Activated CD4-positive, alpha-beta T cell treated with anti-CD3 and anti-CD28 coated beads, Interleukin-2, amount 50 U/mL, for 48 hours (primary cell): ENCODE data around the gene MYO5B.
"Not testable (repeated sequence)": the region's sequence is repeated elsewhere in the genome, so short reads cannot be mapped to it uniquely, and the experiment has no call there.

Source experiments
- DNase-seq, 2 experiments: peaks; one replicate each; pipeline ENCODE4 v3.0.0-alpha.2; 2020

Gene MYO5B

DNA sequence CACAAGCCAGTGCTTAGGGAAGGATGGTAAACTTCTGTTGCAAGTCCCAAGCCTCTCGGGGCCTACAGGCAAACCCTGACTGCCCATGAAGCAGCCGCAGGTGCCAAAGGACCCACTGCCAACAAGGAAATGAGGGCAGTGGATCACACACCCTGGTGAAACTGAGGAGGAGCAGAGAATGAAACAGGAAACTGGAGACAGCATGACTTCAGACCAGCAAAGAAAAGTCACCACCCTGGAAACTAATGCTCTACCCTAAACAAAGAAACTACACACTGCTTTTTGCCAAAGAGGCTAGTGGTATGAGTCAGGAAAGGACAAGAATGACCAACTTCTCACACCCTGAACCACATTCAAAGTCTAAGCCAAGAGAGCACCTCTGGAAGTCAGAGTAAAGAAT is 97.2 kb downstream of the MYO5B start:
- DNase-seq: no peak

- no peak for DNase-seq
Measured at GRCh38 chr18:50096766-50097435, 98.0 kb downstream of the MYO5B start.

DNA sequence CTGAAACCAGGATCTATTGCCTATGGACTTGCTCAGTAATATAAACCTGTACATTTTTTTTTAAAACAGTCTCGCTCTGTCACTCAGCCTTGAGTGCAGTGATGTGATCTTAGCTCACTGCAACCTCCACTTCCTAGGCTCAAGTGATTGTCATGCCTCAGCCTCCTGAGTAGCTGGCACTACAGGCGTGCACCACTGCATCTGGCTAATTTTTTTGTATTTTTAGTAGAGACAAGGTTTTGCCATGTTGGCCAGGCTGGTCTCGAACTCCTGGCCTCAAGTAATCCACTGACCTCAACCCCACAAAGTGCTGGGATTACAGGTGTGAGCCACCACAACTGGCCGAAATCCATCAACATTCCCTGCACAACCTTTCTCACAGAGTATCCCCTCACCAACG is 100.2 kb downstream of the MYO5B start:
- DNase-seq: not testable (repeated sequence)

- no peak for DNase-seq
Measured at GRCh38 chr18:50094221-50094773, 100.7 kb downstream of the MYO5B start.

- DNase-seq: no peak
Measured at GRCh38 chr18:50093366-50094064, 101.4 kb downstream of the MYO5B start.

- no peak for DNase-seq
Measured at GRCh38 chr18:50092245-50092805, 102.6 kb downstream of the MYO5B start.

GRCh38 chr18:50091509-50092244 is 103.3 kb downstream of the MYO5B start:
- DNase-seq: no peak

DNA sequence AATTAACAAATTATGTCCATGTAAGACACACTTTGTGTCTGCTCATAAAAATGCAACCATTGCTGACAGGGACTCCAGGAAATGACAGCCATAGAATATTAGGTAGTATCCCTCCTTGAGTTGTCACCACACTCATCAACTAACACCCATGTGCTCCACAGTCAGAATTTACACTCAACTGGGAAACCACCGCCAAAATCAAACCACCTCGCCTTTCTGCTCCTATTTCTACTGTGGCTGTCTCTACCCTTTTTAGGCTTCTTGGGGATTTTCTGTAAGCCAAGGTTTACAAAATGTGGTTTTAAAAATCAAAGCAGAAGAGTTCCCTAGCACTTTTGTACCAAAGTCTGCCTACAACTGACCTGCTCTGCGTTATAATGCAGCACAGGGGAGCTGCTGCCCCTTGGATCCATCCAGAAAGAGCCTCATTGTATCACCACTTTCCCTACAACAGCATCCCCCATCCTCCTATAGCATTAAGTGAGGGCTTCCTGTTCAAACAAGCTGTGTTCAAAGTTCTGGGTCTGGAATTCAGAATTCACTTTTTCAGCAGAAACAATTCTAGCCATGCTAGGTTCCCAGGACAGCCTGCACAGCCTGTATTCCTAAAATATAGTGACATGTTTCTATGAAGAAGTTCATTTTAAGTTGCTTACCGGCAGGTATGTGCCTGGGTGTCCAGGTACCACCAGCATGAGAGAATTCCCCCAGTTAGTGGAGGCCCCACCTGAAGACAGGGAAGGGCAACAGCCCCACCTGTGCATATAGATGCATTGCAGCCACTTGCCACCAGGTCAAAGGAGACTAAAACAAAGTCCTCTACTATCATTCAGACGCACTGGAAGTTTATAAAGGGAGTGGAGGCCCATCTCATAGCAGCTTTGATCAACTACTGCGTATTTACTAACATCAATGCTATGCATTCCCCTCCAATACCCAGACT is 104.3 kb downstream of the MYO5B start:
- no peak for DNase-seq

GRCh38 chr18:50089702-50090101 is 105.2 kb downstream of the MYO5B start:
- no peak for DNase-seq

- DNase-seq: no peak
Measured at GRCh38 chr18:50083708-50084107, 111.2 kb downstream of the MYO5B start.

- DNase-seq: no peak
Measured at GRCh38 chr18:50080932-50081560, 113.9 kb downstream of the MYO5B start.

GRCh38 chr18:50080316-50080715 is 114.6 kb downstream of the MYO5B start:
- DNase-seq: no peak

GRCh38 chr18:50079571-50080295 is 115.2 kb downstream of the MYO5B start:
- no peak for DNase-seq

DNA sequence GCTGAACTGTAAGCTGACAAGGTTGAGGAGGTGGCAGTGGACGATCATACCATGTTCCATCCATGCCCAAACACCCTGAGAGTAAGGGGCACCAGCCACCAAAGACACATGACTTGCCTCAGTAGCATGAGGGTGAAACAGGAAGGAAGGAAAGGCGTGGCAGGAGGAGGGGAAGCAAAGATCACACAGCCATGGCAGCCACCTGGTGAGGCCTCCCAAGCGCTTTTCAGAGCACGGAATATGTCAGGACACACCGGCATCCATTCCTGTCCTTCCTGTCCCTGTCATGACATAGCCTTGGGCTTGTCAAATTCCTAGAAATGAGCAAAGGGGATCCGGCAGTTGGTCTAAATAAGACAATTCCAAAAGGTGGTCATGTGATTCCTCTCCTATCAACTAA is 118.7 kb downstream of the MYO5B start:
- no peak for DNase-seq

DNA sequence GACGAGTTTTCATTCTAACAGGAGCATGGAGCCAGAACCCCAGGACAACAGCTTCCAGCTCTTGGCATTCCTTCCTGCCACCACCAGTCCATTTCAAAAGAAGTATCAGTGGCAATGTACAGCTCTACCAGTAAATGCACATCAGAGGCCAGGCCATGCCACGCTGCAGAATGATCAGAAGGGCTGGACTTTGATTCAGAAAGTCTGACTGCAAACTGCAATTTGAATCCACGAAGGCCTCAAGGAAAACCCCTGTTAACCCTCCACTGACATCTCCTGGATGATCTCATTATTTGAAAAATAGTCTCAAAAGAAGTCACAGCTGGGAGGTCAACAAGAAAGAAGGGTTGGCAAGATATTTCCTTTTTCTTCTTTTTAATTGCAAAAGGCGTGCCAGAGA is 119.2 kb downstream of the MYO5B start:
- DNase-seq: no peak

- no peak for DNase-seq
Measured at GRCh38 chr18:50074404-50074803, 120.5 kb downstream of the MYO5B start.

- DNase-seq: no peak
Measured at GRCh38 chr18:50073319-50073718, 121.6 kb downstream of the MYO5B start.

DNA sequence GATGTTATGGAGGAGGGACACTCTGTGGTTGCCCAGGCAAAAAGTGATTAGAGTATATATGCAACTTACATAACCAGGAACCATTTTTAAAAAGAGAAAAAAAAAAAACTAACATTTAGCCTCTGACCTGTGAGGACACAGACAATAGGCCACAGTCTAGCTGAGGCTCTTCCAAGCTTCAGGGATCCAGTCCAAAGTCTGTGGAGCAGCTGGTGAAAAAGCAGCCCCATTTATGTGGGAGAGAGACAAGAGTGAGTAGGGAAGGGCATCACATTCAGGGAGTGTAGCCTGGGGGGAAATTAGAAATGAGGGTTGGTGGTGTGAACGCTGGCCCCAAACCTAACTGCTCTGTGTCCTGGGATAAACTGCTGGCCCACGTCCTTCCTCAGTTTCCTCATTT is 122.8 kb downstream of the MYO5B start:
- no peak for DNase-seq

GRCh38 chr18:50071397-50071796 is 123.5 kb downstream of the MYO5B start:
- no peak for DNase-seq

- no peak for DNase-seq
Measured at GRCh38 chr18:50069422-50069821, 125.5 kb downstream of the MYO5B start.

DNA sequence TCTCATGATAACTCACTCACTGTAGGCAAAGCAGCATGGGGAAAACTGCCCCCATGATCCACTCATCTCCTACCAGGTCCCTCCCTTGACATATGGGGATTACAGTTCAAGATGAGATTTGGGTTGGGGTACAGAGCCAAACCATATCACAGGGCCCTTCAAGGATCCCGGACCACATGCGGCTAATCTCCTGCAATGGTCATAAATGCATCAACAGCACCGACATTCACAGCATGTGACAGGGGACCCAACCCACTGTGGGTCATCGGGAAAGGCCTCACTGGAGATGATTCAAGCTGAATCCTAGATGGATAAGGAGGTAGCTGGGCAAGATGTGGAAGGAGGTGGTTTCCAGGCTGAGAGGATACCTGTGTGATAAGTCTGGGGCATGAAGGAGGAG is 129.4 kb downstream of the MYO5B start:
- DNase-seq: no peak
